Urinary bladder (tissue), 4 donors: ENCODE results near the gene AGAP1. TPM values are rescaled to one million over a fixed set of nuclear protein-coding genes. Genes with fewer than 3 reads are reported as not detected.

ENCODE experiments used
- DNase-seq: peaks from one replicate; pipeline ENCODE4 v3.0.0-alpha.2; 2015; ENCODE audit errors: extremely low spot score
- H3K27ac ChIP-seq: one replicate; pipeline ENCODE4 v1.5.1; 2013; ENCODE audit warnings: low read depth, mild to moderate bottlenecking, moderate library complexity
- H3K36me3 ChIP-seq: one replicate; pipeline ENCODE4 v1.6.1; 2013; ENCODE audit warnings: mild to moderate bottlenecking, moderate library complexity; ENCODE audit not compliant: insufficient read depth
- H3K4me1 ChIP-seq: one replicate; pipeline ENCODE4 v1.6.1; 2013; ENCODE audit warnings: mild to moderate bottlenecking, moderate library complexity; ENCODE audit not compliant: insufficient read depth
- H3K4me3 ChIP-seq: one replicate; pipeline ENCODE4 v1.5.1; 2013; ENCODE audit warnings: low read depth, low read length
- WGBS: extraction: QIAGEN DNeasy Blood & Tissue Kit; methylation state at CpG from one replicate; pipeline ENCODE4 v1.1.7; 2013; 5-methylcytosine and 5-hydroxymethylcytosine counted together
- polyA plus RNA-seq: library from polyadenylated mRNA; stranded (reverse); fragments of 200-250 nt; gene quantifications from one replicate; pipeline ENCODE4 v1.2.3, GENCODE V29; 2013
- total RNA-seq: library from RNA; depleted of rRNA; stranded (reverse); fragments of >200 nt; gene quantifications from one replicate; pipeline ENCODE4 v1.2.3, GENCODE V29; 2014
- donor health status: healthy with polysubstance abuse.
- donor health status: healthy.

Gene AGAP1
- total and polyA plus RNA-seq, 2 donors, result 12.8 to 24.7 TPM

DNA sequence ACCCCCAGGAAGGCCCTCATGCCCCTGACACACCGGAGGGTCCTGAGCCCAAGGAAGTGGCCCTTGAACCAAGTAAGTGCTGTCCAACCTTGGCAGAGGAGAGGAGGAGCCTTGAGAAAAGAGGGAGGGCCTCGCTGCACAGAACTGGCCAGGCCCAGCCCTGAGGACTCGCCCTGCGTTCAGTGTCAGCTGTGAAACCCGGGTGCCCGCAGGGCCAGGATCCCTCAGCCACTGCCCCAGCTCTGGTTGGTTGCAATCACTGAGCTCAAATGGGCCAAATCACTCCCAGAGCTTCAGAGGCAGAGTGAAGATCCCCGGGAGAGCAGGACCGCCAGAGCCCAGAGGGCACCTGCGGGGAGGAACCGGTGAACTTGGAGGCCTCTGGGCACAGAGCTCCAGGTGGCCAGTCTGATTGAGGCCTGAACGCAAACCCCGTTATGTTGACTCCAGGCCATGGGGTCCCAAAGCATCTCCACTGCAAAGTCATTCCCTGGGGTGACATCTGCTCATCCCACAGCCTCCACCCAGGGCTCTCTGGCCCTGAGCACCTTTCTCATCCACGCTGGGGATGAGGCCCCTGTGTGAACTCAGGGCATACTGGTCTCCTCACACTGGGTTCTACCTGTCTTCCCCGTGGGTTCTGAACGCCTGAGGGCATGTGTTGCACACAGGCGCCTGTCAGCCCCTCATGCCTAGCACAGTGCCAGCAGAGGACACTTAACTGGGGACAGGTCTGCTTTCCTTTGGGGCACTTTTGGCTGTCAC lies 662.4 kb downstream of the AGAP1 start:
- Histone ChIP-seq H3K36me3 (no peaks in the 10 kb centered on the region), H3K4me3 (no peak overlapping the region), H3K27ac (no peak overlapping the region), H3K4me1 (no peaks in the 10 kb centered on the region)
- no peak for DNase-seq
- WGBS, result 93% methylated on average over 16 of the region's 16 CpGs

DNA sequence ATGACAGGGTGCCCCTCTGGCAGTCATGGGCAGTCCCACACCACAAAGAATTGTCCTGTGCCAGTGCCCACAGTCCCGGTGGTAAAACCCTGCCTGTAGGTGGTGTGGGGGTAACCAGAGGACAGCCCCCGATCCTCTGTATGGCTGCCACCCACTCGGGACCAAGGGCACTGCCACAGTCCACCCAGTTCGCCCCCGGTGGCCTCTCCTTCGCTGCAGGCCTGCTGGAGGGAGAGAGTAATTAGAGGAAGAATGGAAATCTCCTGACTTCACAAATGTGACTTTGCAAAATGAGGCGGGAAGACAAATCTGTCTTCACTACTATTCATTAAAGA lies 663.0 kb downstream of the AGAP1 start:
- Histone ChIP-seq H3K27ac (no peak overlapping the region), H3K4me3 (no peak overlapping the region), H3K36me3 (no peaks in the 10 kb centered on the region), H3K4me1 (no peaks in the 10 kb centered on the region)
- WGBS, result 90% methylated on average over 7 of the region's 7 CpGs
- DNase-seq, result no peak

DNA sequence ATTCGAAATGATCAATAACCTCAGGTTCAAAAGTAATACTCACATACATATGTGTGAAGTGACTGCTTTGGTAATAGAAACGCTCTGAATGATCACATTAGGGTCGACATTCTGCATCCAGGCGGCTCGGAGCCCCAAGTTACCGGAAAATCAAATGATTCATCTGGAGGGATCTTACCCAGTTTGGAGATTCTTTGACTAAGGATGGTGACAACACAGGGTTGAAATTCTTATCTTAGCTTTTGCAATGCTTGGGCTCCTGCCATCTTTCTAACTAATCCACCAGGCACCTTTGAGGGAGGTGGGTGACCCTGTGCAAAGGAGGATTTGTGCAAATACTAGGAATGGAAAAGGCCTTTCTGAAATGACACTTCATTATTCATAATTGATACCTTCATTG lies 663.5 kb downstream of the AGAP1 start:
- DNase-seq, result no peak
- H3K27ac ChIP-seq, result no peak overlapping the region
- no peaks in the 10 kb centered on the region for H3K4me1 ChIP-seq
- H3K4me3 ChIP-seq, result no peak overlapping the region
- WGBS, result 94% methylated on average over 6 of the region's 6 CpGs
- H3K36me3 ChIP-seq, result no peaks in the 10 kb centered on the region

DNA sequence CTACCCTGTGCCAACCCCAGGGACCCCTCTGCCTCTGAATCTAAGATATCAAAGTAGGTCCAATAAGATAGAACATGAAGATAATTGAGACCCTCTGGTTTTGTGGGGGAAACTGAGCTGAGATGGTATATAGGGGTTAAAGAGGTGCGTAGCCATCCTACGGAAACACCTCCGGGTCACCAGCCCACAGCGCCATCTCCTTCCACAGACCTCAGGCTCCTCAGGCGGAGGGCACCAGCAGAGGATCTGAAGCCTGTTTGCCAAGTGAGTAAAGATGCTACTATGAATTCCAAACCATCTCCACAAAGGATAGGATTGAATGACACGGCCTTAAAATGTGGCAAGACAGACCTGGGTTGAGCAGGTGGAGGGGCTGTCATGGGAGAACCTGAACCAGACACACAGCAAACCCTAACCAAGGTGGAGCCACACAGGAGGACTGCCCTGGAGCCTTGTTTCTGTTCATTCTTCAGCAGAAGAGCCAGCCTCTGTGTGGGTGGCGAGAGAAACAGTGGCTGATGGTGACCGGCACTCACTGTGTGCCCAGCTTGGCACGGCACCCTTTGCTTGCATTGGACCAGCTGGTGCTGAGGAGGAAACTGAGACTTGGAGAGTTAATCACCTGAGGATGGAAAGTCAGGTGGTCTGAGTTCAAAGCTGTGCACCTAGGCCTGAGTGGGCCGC lies 664.1 kb downstream of the AGAP1 start:
- DNase-seq, result no peak
- H3K4me3 ChIP-seq, result no peak overlapping the region
- WGBS, result 91% methylated on average over 10 of the region's 10 CpGs
- H3K4me1 ChIP-seq, result no peaks in the 10 kb centered on the region
- no peak overlapping the region for H3K27ac ChIP-seq
- no peaks in the 10 kb centered on the region for H3K36me3 ChIP-seq

DNA sequence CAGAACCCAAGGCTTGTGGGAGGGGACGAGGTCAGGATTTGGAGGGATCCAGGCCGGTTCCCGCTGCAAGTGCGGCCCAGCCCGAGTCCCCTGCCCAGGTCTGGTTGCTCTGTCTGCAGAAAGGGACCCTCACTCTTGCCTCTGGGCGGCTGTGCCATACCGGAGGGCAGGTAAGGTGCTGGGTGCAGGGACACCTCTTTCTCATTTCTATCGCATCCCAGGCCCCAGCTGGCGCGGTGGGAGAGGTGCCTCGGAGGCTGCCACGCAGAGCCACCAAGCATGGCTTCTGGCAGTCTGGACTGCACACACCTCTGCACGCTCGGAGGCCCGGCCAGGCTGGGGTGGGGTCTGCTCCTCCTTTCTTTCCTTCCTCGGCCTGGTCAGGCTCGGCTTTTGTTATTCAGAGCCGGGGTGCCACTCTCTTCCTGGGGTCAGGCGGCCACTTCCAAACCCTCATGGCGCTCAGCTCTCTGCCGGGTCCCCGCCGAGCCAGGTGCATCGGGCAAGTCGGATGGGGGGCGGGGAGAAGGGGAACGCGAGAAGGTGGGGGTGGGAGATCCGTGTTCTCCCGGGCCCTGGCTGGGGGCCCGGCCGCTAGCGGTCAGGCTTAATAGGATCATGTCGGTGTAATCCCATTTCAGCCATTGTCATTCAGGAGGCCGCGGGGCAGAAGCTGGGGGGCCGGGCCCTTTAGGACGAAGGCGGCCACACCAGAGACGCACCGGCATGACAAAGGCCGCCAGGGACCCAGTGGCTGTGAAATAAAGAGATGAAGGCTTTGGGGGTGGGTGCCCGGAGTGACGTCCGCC lies 665.3 kb downstream of the AGAP1 start:
- DNase-seq, result no peak
- Histone ChIP-seq H3K4me3 (no peak overlapping the region), H3K27ac (no peak overlapping the region), H3K4me1 (no peaks in the 10 kb centered on the region), H3K36me3 (no peaks in the 10 kb centered on the region)
- 38% methylated on average over 45 of the region's 45 CpGs for WGBS

DNA sequence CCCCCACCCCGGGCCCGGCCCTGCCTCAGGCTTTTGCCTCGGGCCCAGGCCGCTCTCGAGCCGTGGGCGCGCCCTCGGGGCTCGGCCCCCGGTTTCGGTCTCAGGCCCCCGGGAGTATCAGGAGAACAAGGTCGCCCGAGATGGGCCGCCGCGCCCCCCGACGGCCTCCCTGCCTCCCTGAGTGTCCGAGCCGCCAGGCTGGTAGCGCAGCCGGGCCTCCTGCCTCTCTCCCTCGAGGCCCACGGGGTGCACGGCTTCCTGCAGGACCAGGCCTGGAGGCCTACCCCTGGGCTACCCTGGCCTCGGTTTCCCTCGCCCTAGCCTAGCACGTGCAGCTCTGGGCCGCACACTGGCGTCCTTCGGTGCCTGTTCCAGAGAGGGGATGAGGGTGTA lies 665.9 kb downstream of the AGAP1 start:
- DNase-seq, result no peak
- Histone ChIP-seq H3K4me1 (no peaks in the 10 kb centered on the region), H3K4me3 (no peak overlapping the region), H3K27ac (no peak overlapping the region), H3K36me3 (no peaks in the 10 kb centered on the region)
- 31% methylated on average over 33 of the region's 33 CpGs for WGBS

DNA sequence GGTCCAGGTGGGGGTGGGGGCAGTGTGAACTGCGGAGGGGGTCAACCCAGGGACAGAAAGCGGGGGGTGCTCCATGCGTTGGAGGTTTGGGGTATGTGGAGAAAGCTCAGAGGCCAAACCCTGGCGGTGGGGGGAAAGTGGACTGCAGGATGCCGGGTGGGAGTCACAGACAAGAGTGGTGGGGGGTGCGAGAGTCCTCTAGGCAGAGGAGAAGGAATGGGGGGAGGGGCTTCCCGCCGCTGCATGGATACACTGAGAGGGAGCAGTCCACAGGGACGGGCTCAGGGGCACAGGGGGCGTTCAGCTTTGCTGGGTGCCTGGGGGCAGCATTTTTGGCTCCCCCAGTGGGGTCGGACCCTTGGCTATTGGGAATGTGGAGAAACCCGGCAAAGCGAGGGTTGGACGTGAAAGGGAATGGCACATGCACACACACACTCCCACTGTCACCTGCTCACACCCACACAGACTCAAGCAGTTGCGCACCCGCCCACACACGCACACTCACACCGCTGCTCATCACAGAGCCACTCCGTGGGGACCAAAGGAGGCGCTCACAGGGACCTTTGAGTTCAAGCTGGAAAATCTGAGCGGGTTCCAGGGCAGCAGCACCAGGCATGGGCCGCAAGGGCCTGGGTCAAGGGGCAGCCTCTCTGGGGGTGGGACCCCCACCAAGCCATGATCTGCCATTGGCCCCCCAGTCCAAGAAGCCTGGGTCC lies 666.7 kb downstream of the AGAP1 start:
- Histone ChIP-seq H3K27ac (no peak overlapping the region), H3K36me3 (no peaks in the 10 kb centered on the region), H3K4me1 (no peaks in the 10 kb centered on the region), H3K4me3 (no peak overlapping the region)
- DNase-seq, result no peak
- 57% methylated on average over 22 of the region's 22 CpGs for WGBS

DNA sequence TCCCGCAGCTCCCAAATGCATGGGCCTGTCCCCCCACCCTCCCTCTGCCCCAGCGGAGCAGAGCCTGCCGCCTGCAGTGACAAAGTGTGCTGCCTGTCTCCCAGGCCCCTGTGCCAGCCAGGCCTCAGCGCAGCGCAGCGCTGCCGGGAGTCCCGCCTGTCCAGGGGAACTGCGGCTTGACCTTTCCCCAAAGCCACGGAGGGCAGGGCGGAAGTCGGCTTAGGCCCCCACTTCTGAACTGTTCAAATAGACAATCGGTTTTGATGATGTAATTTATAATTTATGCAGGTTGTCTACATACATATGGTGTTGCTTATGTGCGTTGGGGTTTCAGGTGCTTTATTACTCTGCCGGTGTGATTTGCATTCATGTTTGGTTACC lies 667.2 kb downstream of the AGAP1 start:
- no peak overlapping the region for H3K27ac ChIP-seq
- no peak overlapping the region for H3K4me3 ChIP-seq
- 83% methylated on average over 15 of the region's 15 CpGs for WGBS
- no peaks in the 10 kb centered on the region for H3K4me1 ChIP-seq
- no peak for DNase-seq
- no peaks in the 10 kb centered on the region for H3K36me3 ChIP-seq

DNA sequence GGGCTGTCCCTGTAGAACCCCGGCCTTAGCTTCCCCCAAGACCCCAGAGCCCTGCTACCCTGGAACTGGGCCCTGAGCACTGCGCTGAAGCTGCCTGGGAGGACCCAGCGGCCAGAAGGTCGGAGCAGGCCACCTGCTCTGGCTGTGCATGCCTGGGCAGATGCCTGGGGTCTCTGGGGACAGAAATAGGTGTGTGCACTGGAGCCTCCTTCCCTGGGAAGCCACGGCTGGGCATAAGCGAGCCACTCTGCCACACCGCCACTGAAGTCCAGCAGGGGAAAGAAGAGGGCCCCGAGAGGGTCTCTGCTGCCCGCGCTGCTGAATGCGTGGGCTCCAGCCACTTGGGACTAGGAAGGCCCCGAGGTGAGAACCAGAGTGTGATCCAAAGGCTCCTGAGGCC lies 667.7 kb downstream of the AGAP1 start:
- 89% methylated on average over 12 of the region's 12 CpGs for WGBS
- Histone ChIP-seq H3K36me3 (no peaks in the 10 kb centered on the region), H3K4me3 (no peak overlapping the region), H3K27ac (no peak overlapping the region), H3K4me1 (no peaks in the 10 kb centered on the region)
- DNase-seq, result no peak

DNA sequence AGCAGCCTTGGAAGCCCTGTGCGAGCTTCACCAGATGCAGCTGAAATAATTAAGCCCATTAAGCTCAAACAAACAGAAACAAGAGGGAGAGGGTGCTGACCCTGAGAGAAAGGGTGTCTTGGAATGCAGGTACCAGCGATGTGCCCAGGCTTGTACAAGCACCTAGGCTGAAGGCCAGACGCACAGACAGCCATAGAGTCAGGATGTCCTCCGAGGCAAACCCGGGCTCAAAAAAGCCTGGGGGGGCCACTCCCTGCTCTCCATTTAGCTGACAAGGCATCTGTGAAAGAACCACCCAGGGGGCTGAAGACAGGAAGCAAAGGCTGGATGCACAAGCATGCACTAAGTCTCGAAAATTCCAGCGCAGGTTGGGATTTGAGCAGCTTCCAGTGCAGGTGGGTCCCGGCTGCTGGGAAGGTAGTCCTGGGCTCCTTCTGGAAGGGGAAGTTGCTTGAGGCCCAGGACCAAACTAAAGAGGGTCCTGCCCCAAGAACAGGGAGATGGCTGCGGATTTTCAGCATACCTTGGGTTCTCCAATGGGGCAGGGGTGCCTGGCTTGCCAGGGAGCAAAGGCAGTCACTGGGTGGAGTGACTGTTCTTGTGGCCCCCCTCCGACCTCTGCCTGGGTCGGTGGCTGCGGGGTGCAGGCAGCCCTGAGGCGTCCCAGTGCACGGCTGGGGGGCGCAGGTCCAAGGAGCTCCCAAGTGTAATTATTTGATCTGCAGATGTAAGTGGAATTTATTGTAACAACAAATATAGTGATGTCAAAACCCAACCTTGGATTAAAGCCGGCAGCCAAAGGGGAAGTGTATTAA lies 668.4 kb downstream of the AGAP1 start:
- Histone ChIP-seq H3K27ac (no peak overlapping the region), H3K4me3 (no peak overlapping the region), H3K36me3 (no peaks in the 10 kb centered on the region), H3K4me1 (no peaks in the 10 kb centered on the region)
- 74% methylated on average over 16 of the region's 16 CpGs for WGBS
- no peak for DNase-seq

DNA sequence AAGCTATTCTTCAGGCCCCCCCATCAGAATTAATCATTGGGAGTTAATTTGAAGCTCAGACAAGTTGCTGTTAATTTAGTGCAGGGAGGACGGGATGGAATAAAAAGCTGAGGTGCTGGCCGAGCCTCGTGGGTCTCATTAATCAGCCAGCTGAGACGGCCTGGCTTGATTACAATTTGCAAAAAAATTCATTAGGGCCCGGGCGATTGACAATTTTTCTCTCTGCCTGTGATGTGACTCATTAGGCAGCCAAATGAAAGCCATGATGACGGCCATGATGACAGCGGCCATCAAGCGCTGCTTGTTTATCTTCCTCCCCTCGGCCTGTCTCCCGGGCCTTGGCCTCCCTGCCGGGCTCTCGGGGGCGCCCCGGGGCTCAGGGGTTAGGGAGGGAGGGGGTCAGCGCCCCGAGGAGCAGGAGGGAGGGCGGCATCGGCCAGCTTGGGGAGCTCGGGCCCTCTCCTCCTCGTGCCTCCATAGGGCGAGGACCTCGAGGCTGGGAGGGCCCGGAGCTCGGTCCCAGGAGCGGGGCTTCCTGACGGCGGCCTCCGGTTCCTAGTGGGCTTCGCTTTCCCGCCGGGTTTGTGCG lies 669.1 kb downstream of the AGAP1 start:
- Histone ChIP-seq H3K36me3 (no peaks in the 10 kb centered on the region), H3K4me3 (no peak overlapping the region), H3K27ac (no peak overlapping the region), H3K4me1 (peaks cover 2% of the 10 kb centered on the region)
- DNase-seq, result no peak
- 50% methylated on average over 33 of the region's 33 CpGs for WGBS

DNA sequence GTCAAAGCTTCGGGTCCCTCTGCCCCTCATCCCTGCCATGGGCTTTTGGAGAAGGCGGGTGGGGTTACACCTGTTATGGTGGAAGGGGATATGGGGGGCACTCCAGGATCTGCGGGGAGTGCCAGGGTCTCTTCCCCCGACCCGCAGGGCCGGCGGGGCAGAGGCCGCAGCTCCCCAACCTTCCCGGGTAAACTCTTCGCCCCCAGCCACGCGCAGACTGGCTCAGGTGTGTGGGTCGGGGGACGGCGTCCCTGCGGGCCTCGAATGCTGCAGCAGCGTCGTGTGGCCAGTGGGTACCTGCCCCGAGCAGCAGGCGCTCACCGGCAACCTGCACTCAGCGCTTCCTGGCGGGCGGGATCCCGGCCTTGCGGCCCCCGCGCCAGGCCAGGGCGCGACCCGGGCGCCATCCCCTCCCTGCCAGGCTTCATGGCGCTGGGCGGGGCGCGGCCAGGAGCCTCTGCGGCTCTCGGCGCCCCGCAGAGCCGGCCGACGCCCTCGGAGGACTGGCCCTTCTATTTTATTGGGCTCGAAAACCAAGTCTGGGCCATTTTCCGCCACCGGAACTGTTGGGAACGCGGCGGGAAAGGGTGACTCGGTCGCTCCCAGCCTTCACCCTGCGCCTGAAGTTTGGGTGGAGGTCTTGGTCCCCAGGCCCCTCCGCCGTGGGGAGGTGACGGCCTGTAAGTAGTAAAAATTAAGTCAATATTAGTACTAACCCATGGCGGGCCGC lies 669.8 kb downstream of the AGAP1 start:
- no peaks in the 10 kb centered on the region for H3K36me3 ChIP-seq
- H3K27ac ChIP-seq, result no peak overlapping the region
- no peak overlapping the region for H3K4me3 ChIP-seq
- peaks cover 3% of the 10 kb centered on the region for H3K4me1 ChIP-seq
- WGBS, result 14% methylated on average over 59 of the region's 59 CpGs
- DNase-seq, result no peak
